Caco-2 (cell line): ENCODE data around the gene SYT4. TPM values are rescaled to one million over a fixed set of nuclear protein-coding genes. Genes with fewer than 3 reads are reported as not detected.

Experiments used
- BruUV-seq: library from RNA; stranded (reverse); fragments of 400-500 nt; replicated peaks from 2 replicates; lab custom pipeline; 2021; lab: Mats Ljungman, UMichigan
- CTCF ChIA-PET: fragments of 300-600 bp; sonication (Branson Sonifier 250); formaldehyde crosslinking; loops from one replicate; lab custom pipeline; 2022; ENCODE audit warnings: antibody characterized with exemption; lab: Charles Lee
- POLR2A ChIA-PET: fragments of 300-600 bp; sonication (Branson Sonifier 250); formaldehyde crosslinking; loops from one replicate; lab custom pipeline; 2022; ENCODE audit warnings: antibody characterized with exemption; lab: Charles Lee
- DNase-seq, 2 experiments: peaks; one replicate each; pipeline versions ENCODE4 v3.0.0 to v3.0.0-alpha.2; 2020 to 2022
- H3K27me3 ChIP-seq: replicated peaks from 2 replicates; pipeline ENCODE4 v1.6.0; 2011; ENCODE audit warnings: low read length; ENCODE audit not compliant: control insufficient read depth, insufficient read depth
- H3K36me3 ChIP-seq: 2 replicates; pipeline ENCODE4 v1.5.1; 2011; ENCODE audit warnings: low read length; ENCODE audit not compliant: control insufficient read depth, insufficient read depth
- H3K4me1 ChIP-seq: fragments of 250-450 bp; sonication (Bioruptor Pico); 2 replicates; pipeline ENCODE4 v1.5.1; 2020; ENCODE audit warnings: mild to moderate bottlenecking
- H3K4me3 ChIP-seq: 2 replicates; pipeline ENCODE4 v1.5.1; 2011; ENCODE audit warnings: low read depth, mild to moderate bottlenecking, control low read depth, low read length
- H3K9me3 ChIP-seq: fragments of 250-450 bp; sonication (Bioruptor Pico); 2 replicates; pipeline ENCODE4 v1.5.1; 2020; ENCODE audit warnings: mild to moderate bottlenecking, moderate library complexity
- H3K27ac Mint-ChIP-seq: one replicate; pipeline ENCODE4 v1.8.0; 2022; ENCODE audit warnings: mixed read lengths; ENCODE audit not compliant: unreplicated experiment
- H3K27me3 Mint-ChIP-seq: one replicate; pipeline ENCODE4 v1.8.0; 2022; ENCODE audit warnings: mixed read lengths; ENCODE audit not compliant: insufficient read depth, unreplicated experiment
- H3K36me3 Mint-ChIP-seq: one replicate; pipeline ENCODE4 v1.8.0; 2022; ENCODE audit warnings: mild to moderate bottlenecking, mixed read lengths; ENCODE audit not compliant: insufficient read depth, unreplicated experiment
- H3K4me1 Mint-ChIP-seq: one replicate; pipeline ENCODE4 v1.8.0; 2022; ENCODE audit warnings: low read depth, mixed read lengths; ENCODE audit not compliant: unreplicated experiment
- H3K4me3 Mint-ChIP-seq: one replicate; pipeline ENCODE4 v1.8.0; 2022; ENCODE audit warnings: mild to moderate bottlenecking, moderate library complexity, mixed read lengths; ENCODE audit not compliant: unreplicated experiment
- H3K9me3 Mint-ChIP-seq: one replicate; pipeline ENCODE4 v1.8.0; 2022; ENCODE audit warnings: mixed read lengths; ENCODE audit not compliant: unreplicated experiment
- intact Hi-C: fragments of 100-400 bp; cut with micrococcal nuclease; formaldehyde crosslinking; loops from one replicate; pipeline ENCODE4 v1.10.0; 2022; ENCODE audit not compliant: unreplicated experiment
- total RNA-seq: library from RNA; stranded (reverse); gene quantifications from 2 replicates; pipeline ENCODE4 v1.2.3, GENCODE V29; 2022
- TF ChIP-seq, protein P1 (sequence below), 2 experiments: fragments of 200-600 bp in 1 of 2; IDR thresholded peaks; 1 replicate in 1 of 2; 2 replicates in 1 of 2; pipeline versions ENCODE4 v1.5.1 to v1.8.0; 2011 to 2022; ENCODE audit warnings: antibody characterized with exemption in 1 of 2, control low read depth in 1 of 2, inconsistent platforms in 1 of 2, low read depth in 1 of 2, low read length in 1 of 2, mild to moderate bottlenecking in 1 of 2, moderate library complexity in 1 of 2; ENCODE audit not compliant: insufficient read depth in 1 of 2, severe bottlenecking in 1 of 2, unreplicated experiment in 1 of 2

The SYT4 gene
- total RNA-seq, 1 experiment from 2014 or later: not detected

DNA sequence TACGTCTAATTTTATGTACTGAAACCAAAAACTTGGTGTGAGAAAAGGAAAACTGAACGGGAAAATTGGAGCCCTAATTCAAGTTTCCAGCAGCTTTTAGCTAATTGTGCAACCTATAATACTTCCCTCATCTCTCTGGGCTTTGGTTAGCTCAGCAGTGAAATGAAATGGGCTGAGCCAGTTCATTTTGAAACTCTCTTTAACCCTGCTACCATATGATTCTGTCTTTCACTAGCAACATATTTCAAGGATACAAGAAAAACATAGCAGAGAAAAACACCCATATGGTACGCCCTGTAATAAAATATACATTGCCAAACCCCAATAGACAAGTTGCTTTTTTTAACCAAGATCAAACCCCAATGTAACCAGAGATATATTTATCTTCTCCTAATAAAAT is 799 bp downstream of the SYT4 start:
- Mint-ChIP-seq H3K36me3 (no peaks in the 10 kb centered on the region), H3K4me1 (no peaks in the 10 kb centered on the region), H3K27ac (no peak overlapping the region), H3K9me3 (no peaks in the 10 kb centered on the region), H3K27me3 (no peaks in the 10 kb centered on the region), H3K4me3 (no peak overlapping the region)
- Histone ChIP-seq H3K36me3 (no peaks in the 10 kb centered on the region), H3K4me3 (no peak overlapping the region), H3K4me1 (no peaks in the 10 kb centered on the region), H3K27me3 (no peaks in the 10 kb centered on the region), H3K9me3 (no peaks in the 10 kb centered on the region)
- TF ChIP-seq, protein P1, sequence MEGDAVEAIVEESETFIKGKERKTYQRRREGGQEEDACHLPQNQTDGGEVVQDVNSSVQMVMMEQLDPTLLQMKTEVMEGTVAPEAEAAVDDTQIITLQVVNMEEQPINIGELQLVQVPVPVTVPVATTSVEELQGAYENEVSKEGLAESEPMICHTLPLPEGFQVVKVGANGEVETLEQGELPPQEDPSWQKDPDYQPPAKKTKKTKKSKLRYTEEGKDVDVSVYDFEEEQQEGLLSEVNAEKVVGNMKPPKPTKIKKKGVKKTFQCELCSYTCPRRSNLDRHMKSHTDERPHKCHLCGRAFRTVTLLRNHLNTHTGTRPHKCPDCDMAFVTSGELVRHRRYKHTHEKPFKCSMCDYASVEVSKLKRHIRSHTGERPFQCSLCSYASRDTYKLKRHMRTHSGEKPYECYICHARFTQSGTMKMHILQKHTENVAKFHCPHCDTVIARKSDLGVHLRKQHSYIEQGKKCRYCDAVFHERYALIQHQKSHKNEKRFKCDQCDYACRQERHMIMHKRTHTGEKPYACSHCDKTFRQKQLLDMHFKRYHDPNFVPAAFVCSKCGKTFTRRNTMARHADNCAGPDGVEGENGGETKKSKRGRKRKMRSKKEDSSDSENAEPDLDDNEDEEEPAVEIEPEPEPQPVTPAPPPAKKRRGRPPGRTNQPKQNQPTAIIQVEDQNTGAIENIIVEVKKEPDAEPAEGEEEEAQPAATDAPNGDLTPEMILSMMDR (IDR thresholded peaks at IDR 0.05; ENCODE audit: insufficient read depth in 1 of 2, low read depth in 1 of 2, low read length in 1 of 2, severe bottlenecking in 1 of 2, unreplicated experiment in 1 of 2): no peak
- CTCF ChIA-PET: no interaction called here
- intact Hi-C loops: loop anchor here (10.0 kb wide), 1 partner anchor 272 kb away; no protein-coding TSS in a partner anchor
- DNase-seq: no peak
- BruUV-seq: no TSS peak
- POLR2A ChIA-PET: no interaction called here

DNA sequence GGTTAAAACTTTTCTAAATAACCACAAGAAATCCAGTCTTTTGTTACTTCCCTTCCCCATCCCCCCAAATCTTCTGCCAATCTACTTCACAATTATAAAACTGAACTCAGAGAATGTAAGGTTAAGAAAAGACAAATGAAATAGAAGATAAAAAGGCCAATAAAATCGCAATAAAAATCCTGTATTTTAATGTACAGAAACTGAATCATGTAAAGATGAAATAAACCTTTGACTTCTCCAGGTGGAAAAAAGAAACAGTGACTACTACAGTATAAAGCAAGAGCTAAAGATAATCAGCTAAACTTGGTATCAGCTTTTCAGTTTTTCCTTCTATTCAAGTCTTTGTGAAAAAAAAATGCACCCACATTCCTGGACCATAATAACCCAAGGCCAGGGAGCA is 1.7 kb downstream of the SYT4 start:
- CTCF ChIA-PET: no interaction called here
- peaks cover 2% of the 10 kb centered on the region for H3K27me3 Mint-ChIP-seq

DNA sequence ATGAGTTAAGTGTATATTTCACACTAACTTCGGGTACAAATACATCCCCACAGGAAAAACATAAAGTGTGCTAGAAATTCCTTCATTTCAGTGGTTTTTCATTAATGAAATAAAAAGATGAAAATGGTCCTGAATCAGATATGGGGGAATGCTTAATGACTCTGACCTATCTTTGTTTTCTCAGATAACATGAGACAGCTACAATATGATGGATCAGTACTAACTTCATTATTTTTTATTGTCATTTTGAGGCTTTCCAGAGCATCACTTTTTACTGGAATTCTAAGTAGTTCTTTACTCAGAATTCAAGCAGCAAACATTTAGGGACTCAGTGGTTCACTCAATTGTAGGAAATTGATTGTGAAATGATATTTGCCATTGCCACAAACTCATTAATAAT is 2.8 kb downstream of the SYT4 start:
- DNase-seq: no peak
- Mint-ChIP-seq H3K9me3 (no peaks in the 10 kb centered on the region), H3K27ac (no peak overlapping the region), H3K27me3 (peaks cover 3% of the 10 kb centered on the region), H3K4me1 (no peaks in the 10 kb centered on the region), H3K4me3 (no peak overlapping the region), H3K36me3 (no peaks in the 10 kb centered on the region)
- H3K9me3 ChIP-seq: no peaks in the 10 kb centered on the region
- H3K36me3 ChIP-seq: no peaks in the 10 kb centered on the region
- BruUV-seq: no TSS peak
- no peaks in the 10 kb centered on the region for H3K27me3 ChIP-seq
- H3K4me3 ChIP-seq: no peak overlapping the region
- no peaks in the 10 kb centered on the region for H3K4me1 ChIP-seq
- TF ChIP-seq, protein P1 (IDR thresholded peaks at IDR 0.05; ENCODE audit: insufficient read depth in 1 of 2, low read depth in 1 of 2, low read length in 1 of 2, severe bottlenecking in 1 of 2, unreplicated experiment in 1 of 2): no peak
- intact Hi-C loops: loop anchor here (5.0 to 10.0 kb wide), 4 partner anchors 270 to 1222 kb away; no protein-coding TSS in a partner anchor
- ChIA-PET POLR2A (no interaction called here), CTCF (no interaction called here)

More for the DNA sequence above, 1.7 kb downstream of the SYT4 start:
- Mint-ChIP-seq H3K4me3 (no peak overlapping the region), H3K36me3 (no peaks in the 10 kb centered on the region), H3K27ac (no peak overlapping the region), H3K4me1 (no peaks in the 10 kb centered on the region), H3K9me3 (no peaks in the 10 kb centered on the region)
- no peaks in the 10 kb centered on the region for H3K9me3 ChIP-seq
- H3K4me3 ChIP-seq: no peak overlapping the region
- H3K36me3 ChIP-seq: no peaks in the 10 kb centered on the region
- no TSS peak for BruUV-seq
- H3K4me1 ChIP-seq: no peaks in the 10 kb centered on the region
- TF ChIP-seq, protein P1 (IDR thresholded peaks at IDR 0.05; ENCODE audit: insufficient read depth in 1 of 2, low read depth in 1 of 2, low read length in 1 of 2, severe bottlenecking in 1 of 2, unreplicated experiment in 1 of 2): no peak
- no peak for DNase-seq
- H3K27me3 ChIP-seq: no peaks in the 10 kb centered on the region
- POLR2A ChIA-PET: no interaction called here
- intact Hi-C loops: loop anchor here (10.0 kb wide), 1 partner anchor 271 kb away; no protein-coding TSS in a partner anchor
